Ovary (tissue), 9 donors: ENCODE measurements around the gene BAIAP2L1. TPM values are rescaled to one million over a fixed set of nuclear protein-coding genes. Genes with fewer than 3 reads are reported as not detected.
"Not testable (repeated sequence)": the region's sequence is repeated elsewhere in the genome, so short reads cannot be mapped to it uniquely, and the experiment has no call there.

ENCODE experiments used
- DNase-seq, 5 donors: peaks; one replicate each; pipeline ENCODE4 v3.0.0-alpha.2; 2019 to 2020
- H3K27ac ChIP-seq, 2 donors: fragments of 200-600 bp; one replicate each; pipeline versions ENCODE4 v1.5.1 to v1.8.0; 2019 to 2022
- H3K27me3 ChIP-seq: fragments of 200-600 bp; one replicate; pipeline ENCODE4 v1.8.0; 2022
- H3K36me3 ChIP-seq: fragments of 200-600 bp; sonication (generic); one replicate; pipeline ENCODE4 v1.5.1; 2019
- H3K4me1 ChIP-seq: one replicate; pipeline ENCODE4 v1.8.1; 2013; ENCODE audit warnings: mild to moderate bottlenecking, moderate library complexity; ENCODE audit not compliant: insufficient read depth
- H3K4me3 ChIP-seq: fragments of 200-600 bp; sonication (generic); one replicate; pipeline ENCODE4 v1.5.1; 2017
- H3K9me3 ChIP-seq, 2 donors: fragments of 200-600 bp in 1 of 2; sonication (generic) in 1 of 2; one replicate each; pipeline versions ENCODE4 v1.5.1 to v1.8.1; 2013 to 2019; ENCODE audit warnings: mild to moderate bottlenecking in 1 of 2, moderate library complexity in 1 of 2
- EP300 ChIP-seq: sonication (generic); formaldehyde crosslinking; IDR thresholded peaks from one replicate; pipeline ENCODE4 v1.6.1; 2017; ENCODE audit warnings: antibody characterized with exemption
- POLR2A ChIP-seq: fragments of 450-650 bp; IDR thresholded peaks from one replicate; pipeline ENCODE4 v1.6.1; 2017; ENCODE audit warnings: antibody characterized with exemption, mild to moderate bottlenecking, moderate library complexity
- WGBS, 3 donors: extraction: QIAGEN DNeasy Blood & Tissue Kit in 1 of 3; methylation state at CpG; one replicate each; pipeline versions ENCODE4 v1.1.5 to v1.1.7; 2013 to 2017; 5-methylcytosine and 5-hydroxymethylcytosine counted together
- intact Hi-C, 4 donors: fragments of 100-400 bp; cut with DNase I; formaldehyde crosslinking; loops; one replicate each; pipeline versions ENCODE4 v1.11.0 to v1.15.1; 2022 to 2023
- polyA plus RNA-seq, 2 donors: library from polyadenylated mRNA; stranded (reverse); fragments of 200-250 nt in 1 of 2; fragments of 350-450 nt in 1 of 2; fragmentation: Illumina TruSeq in 1 of 2; extraction: RNeasy Lipid Tissue Mini Kit (QIAGEN cat#74804) in 1 of 2; gene quantifications; one replicate each; pipeline ENCODE4 v1.2.3, GENCODE V29; 2013 to 2014
- total RNA-seq, 7 donors: library from RNA; depleted of rRNA in 2 of 7; stranded (reverse); fragments of >200 nt in 2 of 7; fragmentation: NEBNext Ultra II Directional in 3 of 7; extraction: Animal tissue kit (Norgen Biotek cat#: 25700) in 3 of 7; gene quantifications; one replicate each; pipeline versions ENCODE4 v1.1.0 to v1.2.4, GENCODE V29; 2016 to 2023
- TF ChIP-seq, protein P1 (sequence below), 3 donors: fragments of 450-650 bp in 2 of 3; fragments of 200-600 bp in 1 of 3; IDR thresholded peaks; one replicate each; pipeline versions ENCODE4 v1.5.1 to v1.8.0; 2016 to 2022; ENCODE audit warnings: antibody characterized with exemption in 3 of 3, mild to moderate bottlenecking in 1 of 3
- donor health status: DM: no; HTN: no; CAD: no; lungs with moderate emphysema.
- donor health status: DM: no; HTN: no; CAD: no.
- donor health status: Bipolar disorder and iron deficiency.
- donor health status: DM: yes; HTN: yes; CAD: no.
- donor health status: DM: no; HTN: no; CAD: no.
- donor health status: DM: yes; HTN: yes; CAD: no.

The BAIAP2L1 gene
- total and polyA plus RNA-seq, 9 donors = 0.73 to 7.9 (median 1.9) TPM

DNA sequence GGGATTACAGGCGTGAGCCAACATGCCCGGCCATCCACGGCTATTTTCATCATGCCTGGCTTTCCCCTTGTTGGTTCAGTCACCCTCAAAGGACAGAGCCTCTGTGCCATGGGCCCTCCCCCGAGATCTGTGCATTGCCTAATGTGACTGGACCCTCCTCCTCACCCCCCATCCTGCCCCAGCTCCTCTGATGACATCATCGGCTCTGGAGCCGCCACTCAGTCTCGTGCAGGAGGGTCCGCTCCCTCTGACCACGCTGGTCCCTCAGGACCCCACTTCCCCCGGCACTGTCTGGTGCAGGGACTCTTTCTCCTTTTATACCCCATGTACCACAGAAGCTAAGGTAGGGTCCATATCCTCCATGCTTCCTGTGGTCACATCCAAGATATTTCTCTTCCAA lies 33.2 kb upstream of the BAIAP2L1 start:
- H3K27ac ChIP-seq = no peak overlapping the region
- no peaks in the 10 kb centered on the region for H3K36me3 ChIP-seq
- no peaks in the 10 kb centered on the region for H3K9me3 ChIP-seq
- 85 to 90% (median 88%) methylated on average over 10 of the region's 10 CpGs for WGBS, 3 donors
- no peak for DNase-seq
- no peak overlapping the region for H3K4me3 ChIP-seq
- intact Hi-C loops = loop anchor here (5.0 to 10.0 kb wide), 2 partner anchors 408 to 411 kb away; no protein-coding TSS in a partner anchor
- no peak for TF ChIP-seq EP300
- TF ChIP-seq, protein P1, sequence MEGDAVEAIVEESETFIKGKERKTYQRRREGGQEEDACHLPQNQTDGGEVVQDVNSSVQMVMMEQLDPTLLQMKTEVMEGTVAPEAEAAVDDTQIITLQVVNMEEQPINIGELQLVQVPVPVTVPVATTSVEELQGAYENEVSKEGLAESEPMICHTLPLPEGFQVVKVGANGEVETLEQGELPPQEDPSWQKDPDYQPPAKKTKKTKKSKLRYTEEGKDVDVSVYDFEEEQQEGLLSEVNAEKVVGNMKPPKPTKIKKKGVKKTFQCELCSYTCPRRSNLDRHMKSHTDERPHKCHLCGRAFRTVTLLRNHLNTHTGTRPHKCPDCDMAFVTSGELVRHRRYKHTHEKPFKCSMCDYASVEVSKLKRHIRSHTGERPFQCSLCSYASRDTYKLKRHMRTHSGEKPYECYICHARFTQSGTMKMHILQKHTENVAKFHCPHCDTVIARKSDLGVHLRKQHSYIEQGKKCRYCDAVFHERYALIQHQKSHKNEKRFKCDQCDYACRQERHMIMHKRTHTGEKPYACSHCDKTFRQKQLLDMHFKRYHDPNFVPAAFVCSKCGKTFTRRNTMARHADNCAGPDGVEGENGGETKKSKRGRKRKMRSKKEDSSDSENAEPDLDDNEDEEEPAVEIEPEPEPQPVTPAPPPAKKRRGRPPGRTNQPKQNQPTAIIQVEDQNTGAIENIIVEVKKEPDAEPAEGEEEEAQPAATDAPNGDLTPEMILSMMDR (IDR thresholded peaks at IDR 0.05) = no peak
- TF ChIP-seq POLR2A = no peak
- H3K4me1 ChIP-seq = no peaks in the 10 kb centered on the region
- H3K27me3 ChIP-seq = no peaks in the 10 kb centered on the region

DNA sequence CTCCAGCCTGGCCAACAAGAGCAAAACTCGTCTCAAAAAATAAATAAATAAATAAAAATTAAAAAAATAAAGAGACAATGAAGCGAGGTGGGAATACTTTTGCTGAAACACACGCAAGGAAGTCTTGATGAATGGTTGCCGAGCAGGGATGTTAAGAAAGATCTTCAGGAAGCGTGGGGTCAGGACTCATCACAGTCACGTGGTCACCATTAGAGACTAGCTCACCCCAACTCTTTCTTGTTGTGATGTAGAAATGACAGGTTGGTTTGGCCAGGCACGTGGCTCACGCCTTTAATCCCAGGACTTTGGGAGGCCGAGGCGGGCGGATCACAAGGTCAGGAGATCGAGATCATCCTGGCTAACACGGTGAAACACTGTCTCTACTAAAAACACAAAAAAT lies 28.9 kb upstream of the BAIAP2L1 start:
- H3K4me1 ChIP-seq = no peaks in the 10 kb centered on the region
- no peak overlapping the region for H3K4me3 ChIP-seq
- TF ChIP-seq EP300 = no peak
- H3K9me3 ChIP-seq = no peaks in the 10 kb centered on the region
- no peaks in the 10 kb centered on the region for H3K27me3 ChIP-seq
- no peak for DNase-seq
- WGBS, 3 donors = 86 to 88% (median 88%) methylated on average over 13 of the region's 13 CpGs
- intact Hi-C loops = loop anchor here (5.0 to 10.0 kb wide), 2 partner anchors 413 to 415 kb away; no protein-coding TSS in a partner anchor
- H3K36me3 ChIP-seq = no peaks in the 10 kb centered on the region
- H3K27ac ChIP-seq = no peak overlapping the region

DNA sequence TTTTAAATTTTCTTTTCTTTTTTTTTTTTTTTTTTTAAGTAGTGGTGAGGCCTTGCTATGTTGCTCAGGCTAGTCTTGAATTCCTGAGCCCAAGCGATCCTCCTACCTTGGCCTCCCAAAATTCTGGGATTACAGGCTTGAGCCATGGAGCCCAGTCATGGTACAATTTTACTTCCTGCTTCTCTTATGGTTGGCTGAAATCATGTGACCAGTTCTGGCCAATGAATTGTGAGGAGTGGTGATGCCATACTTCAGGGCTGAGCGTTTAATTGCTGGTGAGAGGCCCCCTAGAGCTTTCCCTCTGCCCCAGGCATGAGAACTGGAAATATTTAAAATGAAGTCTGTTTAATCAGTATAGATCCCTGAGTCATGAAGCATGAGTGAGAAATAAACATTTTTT lies 22.2 kb upstream of the BAIAP2L1 start:
- H3K4me3 ChIP-seq = no peak overlapping the region
- H3K36me3 ChIP-seq = no peaks in the 10 kb centered on the region
- no peak for DNase-seq
- intact Hi-C loops = no loop called here
- H3K9me3 ChIP-seq = no peaks in the 10 kb centered on the region
- 67 to 79% (median 77%) methylated on average over 2 of the region's 2 CpGs for WGBS, 3 donors
- H3K27me3 ChIP-seq = no peaks in the 10 kb centered on the region
- no peak for TF ChIP-seq EP300
- no peak for TF ChIP-seq POLR2A
- TF ChIP-seq, protein P1 (IDR thresholded peaks at IDR 0.05) = no peak
- no peak overlapping the region for H3K27ac ChIP-seq
- H3K4me1 ChIP-seq = no peaks in the 10 kb centered on the region

DNA sequence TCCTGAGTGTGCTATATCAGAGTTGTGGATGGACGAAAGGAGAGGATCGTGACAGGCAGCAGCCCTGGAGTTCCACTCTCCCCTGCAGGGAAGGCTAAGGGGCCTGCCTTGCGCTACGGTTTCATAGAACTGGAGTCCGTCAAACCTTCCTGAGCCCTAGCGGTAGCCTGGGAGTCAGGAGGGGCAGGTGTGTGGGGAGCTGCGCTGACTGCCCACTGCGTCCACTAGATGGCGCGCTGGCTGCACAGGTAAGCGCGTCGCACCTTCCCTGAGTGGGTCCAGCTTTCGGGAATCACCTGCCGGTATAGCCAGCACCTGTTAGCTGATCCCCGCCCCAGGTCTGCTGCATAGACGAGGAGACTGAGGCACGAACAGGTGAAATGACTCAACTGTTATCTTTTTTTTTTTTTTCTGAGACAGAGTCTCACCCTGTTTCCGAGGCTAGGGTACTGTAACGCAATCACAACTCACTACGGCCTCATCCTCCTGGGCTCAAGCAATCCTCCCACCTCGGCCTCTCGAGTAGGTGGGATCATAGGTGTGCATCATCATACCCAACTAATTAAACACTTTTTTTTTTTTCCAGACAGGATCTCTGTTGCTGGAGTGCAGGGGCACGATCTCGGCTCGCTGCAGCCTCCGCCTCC lies 20.2 kb upstream of the BAIAP2L1 start:
- intact Hi-C loops = no loop called here
- 25 to 28% (median 27%) methylated on average over 27 of the region's 27 CpGs for WGBS, 3 donors

DNA sequence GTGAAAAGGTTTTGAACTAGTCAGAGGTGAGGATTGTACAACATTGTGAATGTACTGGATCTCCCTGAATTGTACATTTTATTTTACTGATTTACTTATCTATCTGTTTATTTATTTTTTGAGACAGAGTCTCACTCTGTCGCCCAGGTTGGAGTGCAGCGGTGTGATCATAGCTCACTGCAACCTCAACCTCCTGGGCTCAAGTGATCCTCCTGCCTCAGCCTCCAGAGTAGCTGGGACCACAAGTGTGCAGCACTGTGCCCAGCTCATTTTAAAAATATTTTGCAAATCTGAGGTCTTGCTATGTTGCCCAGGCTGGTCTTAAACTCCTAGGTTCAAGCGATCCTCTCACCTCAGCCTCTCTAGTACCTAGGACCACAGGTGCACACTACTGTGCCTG lies 19.1 kb upstream of the BAIAP2L1 start:
- H3K27me3 ChIP-seq, H3K4me1 ChIP-seq, H3K9me3 ChIP-seq, H3K4me3 ChIP-seq, DNase-seq, H3K36me3 ChIP-seq, H3K27ac ChIP-seq, intact Hi-C loops: not testable (repeated sequence)
- 80 to 82% (median 81%) methylated on average over 3 of the region's 3 CpGs for WGBS, 3 donors

More for the DNA sequence above, 20.2 kb upstream of the BAIAP2L1 start:
- Histone ChIP-seq H3K4me3 (no peak overlapping the region), H3K9me3 (no peaks in the 10 kb centered on the region), H3K27ac (no peak overlapping the region), H3K4me1 (no peaks in the 10 kb centered on the region), H3K27me3 (no peaks in the 10 kb centered on the region), H3K36me3 (no peaks in the 10 kb centered on the region)
- no peak for TF ChIP-seq POLR2A
- TF ChIP-seq, protein P1 (IDR thresholded peaks at IDR 0.05) = peak in 1 of 3 donors; percentile 14
- peak in 2 of 5 donors; percentile 10 to 39 for DNase-seq

DNA sequence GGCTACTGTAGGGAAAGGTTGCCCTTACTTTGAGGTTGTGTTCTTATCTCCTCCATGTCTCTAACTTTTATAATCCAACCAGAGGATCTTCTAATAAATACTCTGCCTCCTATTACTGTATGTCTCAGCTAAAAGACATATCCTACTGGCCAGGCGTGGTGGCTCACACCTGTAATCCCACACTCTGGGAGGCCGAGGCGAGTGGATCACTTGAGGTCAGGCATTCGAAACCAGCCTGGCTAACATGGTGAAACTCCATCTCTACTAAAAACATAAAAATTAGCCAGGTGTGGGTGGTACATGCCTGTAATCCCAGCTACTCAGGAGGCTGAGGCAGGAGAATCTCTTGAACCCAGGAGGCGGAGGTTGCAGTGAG lies 18.4 kb upstream of the BAIAP2L1 start:
- H3K27me3 ChIP-seq, H3K27ac ChIP-seq, H3K36me3 ChIP-seq, H3K4me1 ChIP-seq, intact Hi-C loops, H3K4me3 ChIP-seq, H3K9me3 ChIP-seq, DNase-seq: not testable (repeated sequence)
- WGBS, 3 donors = 89 to 92% (median 92%) methylated on average over 5 of the region's 5 CpGs
